IPS-15b (cell line): ENCODE results near the gene COQ10B.
"Not testable (repeated sequence)": the region's sequence is repeated elsewhere in the genome, so short reads cannot be mapped to it uniquely, and the experiment has no call there.

Experiments used
- H3K27me3 ChIP-seq: one replicate; pipeline ENCODE4 v1.6.1; 2013; ENCODE audit warnings: low read length; ENCODE audit not compliant: control insufficient read depth, insufficient read depth
- H3K36me3 ChIP-seq: one replicate; pipeline ENCODE4 v1.6.1; 2013; ENCODE audit warnings: low read length; ENCODE audit not compliant: control insufficient read depth, insufficient read depth
- H3K4me1 ChIP-seq: one replicate; pipeline ENCODE4 v1.6.1; 2013; ENCODE audit warnings: mild to moderate bottlenecking, low read length; ENCODE audit not compliant: control insufficient read depth, insufficient read depth
- H3K4me3 ChIP-seq: one replicate; pipeline ENCODE4 v1.5.1; 2013; ENCODE audit warnings: low read depth, low read length
- H3K9ac ChIP-seq: one replicate; pipeline ENCODE4 v1.6.1; 2013; ENCODE audit warnings: low read depth, mild to moderate bottlenecking, low read length
- H3K9me3 ChIP-seq: one replicate; pipeline ENCODE4 v1.6.1; 2013; ENCODE audit warnings: mild to moderate bottlenecking, low read length; ENCODE audit not compliant: control insufficient read depth, insufficient read depth

COQ10B gene

DNA sequence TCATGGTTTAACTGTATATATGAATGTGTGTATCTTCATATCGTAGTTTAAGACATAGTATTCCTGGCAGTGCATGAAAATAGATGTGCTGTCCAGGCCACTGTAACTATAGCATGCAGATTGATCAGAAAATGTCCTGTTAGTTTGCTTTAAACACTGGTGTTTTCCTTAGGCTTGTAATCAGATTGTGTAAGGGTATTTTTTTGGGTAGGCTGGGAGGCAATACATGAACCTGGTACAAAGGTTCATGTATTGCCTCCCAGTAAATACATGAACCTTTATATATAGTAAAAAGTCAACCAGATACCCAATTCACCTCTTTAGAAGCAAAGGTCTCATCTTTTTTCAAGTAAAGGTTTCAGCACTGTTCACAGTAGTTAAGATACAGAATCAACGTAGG, 1.6 kb downstream of the COQ10B start:
- Histone ChIP-seq H3K4me1 (no peaks in the 10 kb centered on the region), H3K9ac (no peak overlapping the region), H3K27me3 (no peaks in the 10 kb centered on the region), H3K36me3 (no peaks in the 10 kb centered on the region), H3K9me3 (no peaks in the 10 kb centered on the region), H3K4me3 (peak overlapping the region; percentile 99)

DNA sequence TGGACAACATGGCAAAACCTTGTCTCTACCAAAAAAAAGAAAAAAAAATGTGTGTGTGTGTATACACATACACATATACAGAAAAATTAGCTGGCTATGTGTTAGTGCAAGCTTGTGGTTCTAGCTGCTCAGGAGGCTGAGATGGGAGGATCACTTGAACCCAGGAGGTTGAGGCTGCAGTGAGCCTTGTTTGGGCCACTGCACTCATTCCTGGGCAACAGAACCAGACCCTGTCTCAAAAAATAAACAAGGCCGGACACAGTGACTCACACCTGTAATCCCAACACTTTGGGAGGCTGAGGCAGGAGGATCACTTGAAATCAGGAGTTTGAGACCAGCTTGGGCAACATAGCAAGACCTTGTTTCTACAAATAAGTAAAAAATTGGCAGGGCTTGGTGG, 2.1 kb downstream of the COQ10B start:
- H3K4me3 ChIP-seq, result no peak overlapping the region
- H3K36me3 ChIP-seq, result no peaks in the 10 kb centered on the region
- no peak overlapping the region for H3K9ac ChIP-seq
- H3K4me1 ChIP-seq, result no peaks in the 10 kb centered on the region
- H3K9me3 ChIP-seq, result no peaks in the 10 kb centered on the region
- H3K27me3 ChIP-seq, result no peaks in the 10 kb centered on the region

DNA sequence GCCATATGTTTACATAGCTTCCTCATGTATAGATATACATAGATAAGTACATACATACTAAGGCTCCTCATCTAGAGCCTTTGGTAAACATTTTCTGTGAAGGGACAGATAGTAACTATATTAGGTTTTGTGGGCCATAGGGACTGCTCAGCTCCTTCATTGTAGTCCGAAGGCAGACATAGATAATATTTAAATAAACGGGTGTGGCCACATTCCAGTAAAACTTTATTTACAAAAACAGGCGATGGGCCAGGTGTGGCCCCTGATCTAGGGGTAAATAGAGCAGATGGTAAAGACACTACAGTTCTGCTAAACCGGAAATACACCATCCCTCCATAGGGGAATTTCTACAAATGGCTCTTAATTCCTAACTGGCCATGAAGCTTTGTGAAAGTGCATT, 7.3 kb downstream of the COQ10B start:
- no peak overlapping the region for H3K9ac ChIP-seq
- H3K9me3 ChIP-seq, result no peaks in the 10 kb centered on the region
- H3K4me1 ChIP-seq, result no peaks in the 10 kb centered on the region
- no peak overlapping the region for H3K4me3 ChIP-seq
- no peaks in the 10 kb centered on the region for H3K36me3 ChIP-seq
- H3K27me3 ChIP-seq, result no peaks in the 10 kb centered on the region

DNA sequence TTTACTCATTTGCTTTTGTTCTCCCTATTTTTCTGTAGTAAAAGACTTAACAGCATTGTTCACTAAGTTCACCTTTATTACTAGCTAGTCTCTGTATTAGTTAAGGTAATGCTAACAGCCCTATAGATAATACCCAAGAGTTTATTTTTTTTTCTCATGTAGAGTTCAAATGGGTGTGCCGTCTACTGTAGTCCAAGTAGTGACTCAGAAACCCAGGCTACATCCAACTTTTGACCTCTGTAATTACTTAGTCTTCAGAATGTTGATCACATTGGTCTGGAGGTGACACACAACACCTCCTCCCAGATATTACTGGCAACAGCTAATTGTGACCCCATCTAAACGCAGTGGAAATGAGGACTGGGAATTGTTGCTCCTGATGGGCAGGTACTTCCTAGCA, 7.7 kb downstream of the COQ10B start:
- Histone ChIP-seq H3K4me3 (no peak overlapping the region), H3K9me3 (no peaks in the 10 kb centered on the region), H3K36me3 (no peaks in the 10 kb centered on the region), H3K9ac (no peak overlapping the region), H3K27me3 (no peaks in the 10 kb centered on the region), H3K4me1 (no peaks in the 10 kb centered on the region)

DNA sequence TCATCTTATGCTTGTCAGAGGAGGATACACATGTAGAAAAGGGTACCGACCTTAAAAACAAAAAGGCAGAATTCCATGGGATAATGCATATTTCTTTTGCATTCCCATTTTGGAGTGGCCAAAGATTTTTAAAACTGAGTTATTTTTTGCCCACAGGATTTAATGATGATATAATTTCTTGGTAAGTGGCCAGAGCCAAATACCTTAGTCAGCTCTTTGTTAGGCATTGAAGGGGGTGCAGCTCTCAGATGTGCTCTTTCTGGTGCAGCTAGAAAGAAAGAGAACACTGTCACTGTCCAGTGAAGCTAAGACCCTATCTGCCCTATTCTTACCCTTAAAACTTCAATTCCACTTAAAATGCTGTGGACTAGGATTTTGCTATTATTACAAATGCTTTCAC, 10.8 kb downstream of the COQ10B start:
- Histone ChIP-seq H3K27me3 (no peaks in the 10 kb centered on the region), H3K4me1 (no peaks in the 10 kb centered on the region), H3K36me3 (no peaks in the 10 kb centered on the region)

DNA sequence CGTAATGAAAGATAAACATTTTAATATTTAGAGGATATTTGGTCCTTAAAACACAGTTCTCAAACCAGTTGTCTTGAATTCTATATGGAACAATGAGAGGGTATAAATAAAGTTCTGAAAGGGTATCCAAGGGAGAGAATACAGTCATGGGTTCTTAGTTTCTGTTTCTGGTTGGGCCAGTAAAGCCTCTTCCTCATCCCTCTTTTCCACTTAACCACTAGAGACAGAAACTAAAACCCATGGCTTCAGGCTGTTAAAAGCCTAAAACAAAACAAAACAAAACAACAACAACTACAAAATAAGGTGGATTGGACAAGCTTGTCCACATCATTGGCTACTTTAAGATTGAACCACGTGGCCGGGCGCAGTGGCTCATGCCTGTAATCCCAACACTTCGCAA, 18.8 kb downstream of the COQ10B start:
- Histone ChIP-seq H3K27me3 (no peaks in the 10 kb centered on the region), H3K9me3 (no peaks in the 10 kb centered on the region), H3K4me3 (no peak overlapping the region), H3K36me3 (peaks cover 9% of the 10 kb centered on the region), H3K9ac (no peak overlapping the region), H3K4me1 (no peaks in the 10 kb centered on the region)

More for the DNA sequence above, 10.8 kb downstream of the COQ10B start:
- Histone ChIP-seq H3K9ac (no peak overlapping the region), H3K9me3 (no peaks in the 10 kb centered on the region), H3K4me3 (no peak overlapping the region)

DNA sequence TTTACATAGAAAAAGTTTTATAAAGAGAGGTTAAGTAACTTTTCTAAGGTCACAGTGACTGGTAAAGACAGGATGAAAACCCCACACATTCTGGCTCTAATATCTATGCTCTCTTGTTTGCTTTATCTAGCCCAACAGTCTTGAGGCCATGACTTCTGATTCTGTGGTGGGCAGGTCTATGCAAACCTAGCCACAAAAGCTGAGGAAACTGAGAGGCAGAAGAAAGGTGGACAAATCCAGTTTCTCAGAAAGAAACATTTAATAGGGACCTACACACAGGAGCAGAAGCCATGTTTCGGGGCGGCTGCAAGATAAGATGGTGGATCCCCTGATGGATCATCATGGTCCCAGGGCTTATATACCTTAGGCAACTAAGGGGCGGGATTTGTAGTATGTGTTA, 24.4 kb downstream of the COQ10B start:
- H3K27me3 ChIP-seq, result no peaks in the 10 kb centered on the region
- no peak overlapping the region for H3K4me3 ChIP-seq
- no peak overlapping the region for H3K9ac ChIP-seq
- peaks cover 9% of the 10 kb centered on the region for H3K36me3 ChIP-seq
- H3K9me3 ChIP-seq, result no peaks in the 10 kb centered on the region
- no peaks in the 10 kb centered on the region for H3K4me1 ChIP-seq

DNA sequence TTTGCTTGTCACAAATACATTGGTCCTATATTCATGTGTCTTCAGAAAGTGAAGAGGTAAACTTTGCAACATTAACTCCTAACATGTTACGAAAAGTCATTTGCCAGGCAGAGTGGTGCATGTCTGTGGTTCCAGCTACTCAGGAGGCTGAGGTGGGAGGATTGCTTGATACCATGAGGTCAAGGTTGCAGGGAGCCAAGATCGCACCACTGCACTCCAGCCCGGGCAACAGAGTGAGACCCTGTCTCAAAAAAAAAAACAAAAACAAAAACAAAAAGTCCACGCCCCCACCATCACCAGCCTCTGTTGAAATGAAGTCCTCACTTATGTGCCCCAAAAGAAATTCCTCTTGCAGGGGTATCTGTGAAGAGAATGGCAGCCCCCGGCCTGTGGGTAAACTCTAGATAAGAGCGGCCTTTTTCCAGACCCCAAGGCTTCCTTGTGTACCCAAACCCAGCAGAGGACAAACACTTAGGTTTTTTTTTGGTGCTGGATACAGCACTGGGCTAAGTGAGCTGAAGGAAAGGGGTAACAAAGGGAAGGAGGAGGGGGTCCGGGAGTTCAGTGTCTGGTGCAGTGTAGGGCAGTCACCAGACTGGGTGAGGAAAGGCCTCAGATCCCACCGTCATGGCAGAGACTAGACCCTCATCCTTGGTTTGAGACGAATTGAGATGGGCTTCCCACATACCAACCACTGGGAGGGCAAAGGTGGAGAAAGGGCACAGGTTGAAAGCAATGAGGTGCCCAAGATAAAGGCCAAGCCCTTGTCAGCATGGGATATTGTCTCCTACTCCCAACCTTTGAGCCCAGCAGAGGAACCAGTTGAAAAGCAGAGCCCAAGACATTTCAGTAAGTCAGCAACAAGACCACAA, 27.0 kb downstream of the COQ10B start:
- Histone ChIP-seq H3K36me3 (peaks cover 4% of the 10 kb centered on the region), H3K27me3 (no peaks in the 10 kb centered on the region), H3K4me1 (no peaks in the 10 kb centered on the region), H3K9me3 (no peaks in the 10 kb centered on the region), H3K4me3 (no peak overlapping the region), H3K9ac (no peak overlapping the region)

DNA sequence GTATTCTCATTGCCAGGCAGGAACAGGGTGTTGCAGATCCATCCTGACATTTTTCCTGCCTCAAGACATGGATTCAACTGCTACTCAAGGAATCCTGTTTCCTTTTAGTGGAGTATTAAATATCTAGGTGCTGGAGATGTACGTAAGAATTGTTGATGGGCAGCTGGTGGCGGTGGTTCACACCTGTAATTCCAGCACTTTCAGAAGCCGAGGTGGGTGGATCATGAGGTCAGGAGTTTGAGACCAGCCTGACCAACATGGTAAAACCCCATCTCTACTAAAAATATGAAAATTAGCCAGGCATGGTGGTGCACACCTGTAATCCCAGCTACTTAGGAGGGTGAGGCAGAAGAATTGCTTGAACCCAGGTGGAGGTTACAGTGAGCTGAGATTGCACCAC, 30.9 kb downstream of the COQ10B start:
- not testable (repeated sequence) for H3K9ac ChIP-seq, H3K27me3 ChIP-seq, H3K9me3 ChIP-seq, H3K4me1 ChIP-seq, H3K4me3 ChIP-seq
- H3K36me3 ChIP-seq, result peaks cover 22% of the 10 kb centered on the region

DNA sequence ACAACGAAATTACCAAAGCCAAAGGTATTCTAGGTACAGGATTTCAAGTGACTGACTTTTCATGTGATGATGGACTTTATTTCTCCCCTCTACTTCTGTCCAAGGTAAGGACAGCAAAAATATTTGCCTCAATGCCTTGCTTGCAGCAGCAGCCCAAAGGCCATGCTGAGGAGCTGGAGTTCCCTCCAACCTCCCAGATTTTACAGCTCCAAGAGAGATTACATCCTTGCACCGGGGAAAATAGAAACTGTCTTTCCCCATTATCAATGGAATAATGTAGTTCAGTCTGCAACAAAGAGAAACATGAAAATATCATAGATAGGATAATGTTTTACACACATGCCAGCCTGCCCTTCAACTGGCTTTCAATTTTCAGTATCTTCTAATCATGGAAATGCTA, 32.8 kb downstream of the COQ10B start:
- no peaks in the 10 kb centered on the region for H3K4me1 ChIP-seq
- H3K4me3 ChIP-seq, result no peak overlapping the region
- peaks cover 40% of the 10 kb centered on the region for H3K36me3 ChIP-seq
- no peaks in the 10 kb centered on the region for H3K27me3 ChIP-seq
- no peak overlapping the region for H3K9ac ChIP-seq
- no peaks in the 10 kb centered on the region for H3K9me3 ChIP-seq

DNA sequence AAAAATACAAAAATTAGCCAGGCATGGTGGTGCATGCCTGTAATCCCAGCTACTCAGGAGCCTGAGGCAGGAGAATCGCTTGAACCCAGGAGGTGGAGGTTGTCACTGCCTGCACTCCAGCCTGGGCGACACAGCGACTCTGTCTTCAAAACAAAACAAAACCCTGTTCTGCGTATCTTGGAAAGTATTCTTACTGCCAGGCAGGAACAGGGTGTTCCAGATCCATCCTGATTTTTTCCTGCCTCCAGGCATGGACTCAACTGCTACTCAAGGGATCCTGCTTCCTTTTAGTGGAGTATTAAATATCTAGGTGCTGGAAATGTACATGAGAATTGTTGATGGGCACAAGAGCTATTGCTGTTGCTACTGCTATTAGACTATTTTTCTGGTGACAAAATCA, 34.0 kb downstream of the COQ10B start:
- Histone ChIP-seq H3K36me3 (peaks cover 51% of the 10 kb centered on the region), H3K27me3 (no peaks in the 10 kb centered on the region), H3K9me3 (no peaks in the 10 kb centered on the region), H3K4me1 (no peaks in the 10 kb centered on the region), H3K9ac (no peak overlapping the region), H3K4me3 (no peak overlapping the region)

DNA sequence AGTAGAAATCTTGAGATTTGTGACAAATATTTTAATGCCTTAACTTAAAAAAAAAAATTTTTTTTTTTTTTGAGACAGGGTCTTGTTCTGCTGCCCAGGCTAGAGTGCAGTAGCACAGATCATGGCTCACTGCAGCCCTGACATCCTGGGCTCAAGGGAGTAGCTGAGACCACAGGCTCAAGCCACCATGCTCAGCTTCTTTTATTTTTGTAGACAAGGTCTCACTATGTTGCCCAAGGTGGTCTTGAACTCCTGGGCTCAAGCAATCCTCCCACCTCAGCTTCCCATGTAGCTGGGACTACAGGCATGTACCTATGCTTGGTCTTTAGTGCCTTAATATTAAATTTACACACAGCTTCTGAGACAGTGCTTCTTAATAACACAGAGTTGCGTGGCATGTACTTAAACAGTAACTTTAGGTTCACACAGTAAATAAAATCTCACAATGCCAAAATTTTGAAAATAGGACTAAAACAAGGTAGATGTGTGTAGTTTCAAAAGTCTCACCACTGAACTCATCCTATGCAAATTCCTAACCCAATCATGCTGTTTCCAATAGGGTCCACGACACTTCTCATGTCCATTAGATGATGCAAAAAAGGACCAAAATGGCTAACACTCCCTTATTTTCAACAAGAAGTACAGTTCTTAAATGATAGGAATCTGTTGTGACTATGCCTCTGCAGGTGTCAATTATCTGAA, 42.2 kb downstream of the COQ10B start:
- Histone ChIP-seq H3K4me1 (peaks cover 2% of the 10 kb centered on the region), H3K36me3 (peaks cover 50% of the 10 kb centered on the region), H3K9ac (no peak overlapping the region), H3K27me3 (no peaks in the 10 kb centered on the region), H3K4me3 (no peak overlapping the region), H3K9me3 (no peaks in the 10 kb centered on the region)
